ENCODE measurements around the gene ZNF346.

ZNF346 gene

DNA sequence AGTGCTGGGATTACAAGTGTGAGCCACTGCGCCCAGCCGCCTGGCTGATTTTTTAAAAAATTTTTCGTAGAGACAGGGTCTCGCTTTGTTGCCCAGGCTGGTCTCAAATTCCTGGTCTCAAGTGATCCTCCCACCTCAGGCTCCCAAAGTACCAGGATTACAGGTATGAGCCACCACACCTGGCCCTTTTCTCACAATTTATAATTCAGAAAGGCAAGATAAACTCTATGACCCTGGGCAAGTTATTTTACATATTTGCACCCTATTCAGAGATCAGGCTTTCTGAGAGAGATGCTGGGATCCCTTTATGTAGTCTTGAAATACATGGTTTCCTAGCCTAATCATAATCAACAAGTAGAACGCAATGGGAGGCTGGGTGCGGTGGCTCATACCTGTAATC is 20.6 kb downstream of the ZNF346 start:
- TF ChIP-seq, protein P1, sequence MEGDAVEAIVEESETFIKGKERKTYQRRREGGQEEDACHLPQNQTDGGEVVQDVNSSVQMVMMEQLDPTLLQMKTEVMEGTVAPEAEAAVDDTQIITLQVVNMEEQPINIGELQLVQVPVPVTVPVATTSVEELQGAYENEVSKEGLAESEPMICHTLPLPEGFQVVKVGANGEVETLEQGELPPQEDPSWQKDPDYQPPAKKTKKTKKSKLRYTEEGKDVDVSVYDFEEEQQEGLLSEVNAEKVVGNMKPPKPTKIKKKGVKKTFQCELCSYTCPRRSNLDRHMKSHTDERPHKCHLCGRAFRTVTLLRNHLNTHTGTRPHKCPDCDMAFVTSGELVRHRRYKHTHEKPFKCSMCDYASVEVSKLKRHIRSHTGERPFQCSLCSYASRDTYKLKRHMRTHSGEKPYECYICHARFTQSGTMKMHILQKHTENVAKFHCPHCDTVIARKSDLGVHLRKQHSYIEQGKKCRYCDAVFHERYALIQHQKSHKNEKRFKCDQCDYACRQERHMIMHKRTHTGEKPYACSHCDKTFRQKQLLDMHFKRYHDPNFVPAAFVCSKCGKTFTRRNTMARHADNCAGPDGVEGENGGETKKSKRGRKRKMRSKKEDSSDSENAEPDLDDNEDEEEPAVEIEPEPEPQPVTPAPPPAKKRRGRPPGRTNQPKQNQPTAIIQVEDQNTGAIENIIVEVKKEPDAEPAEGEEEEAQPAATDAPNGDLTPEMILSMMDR (IDR thresholded peaks at IDR 0.05), result no peak

- TF ChIP-seq, protein P1 (IDR thresholded peaks at IDR 0.05), result no peak
Measured at GRCh38 chr5:177043958-177044357, 21.5 kb downstream of the ZNF346 start.

- TF ChIP-seq, protein P1 (IDR thresholded peaks at IDR 0.05), result no peak
Measured at GRCh38 chr5:177044641-177045040, 22.1 kb downstream of the ZNF346 start.

GRCh38 chr5:177045631-177046030 is 23.1 kb downstream of the ZNF346 start:
- TF ChIP-seq, protein P1 (IDR thresholded peaks at IDR 0.05), result no peak

DNA sequence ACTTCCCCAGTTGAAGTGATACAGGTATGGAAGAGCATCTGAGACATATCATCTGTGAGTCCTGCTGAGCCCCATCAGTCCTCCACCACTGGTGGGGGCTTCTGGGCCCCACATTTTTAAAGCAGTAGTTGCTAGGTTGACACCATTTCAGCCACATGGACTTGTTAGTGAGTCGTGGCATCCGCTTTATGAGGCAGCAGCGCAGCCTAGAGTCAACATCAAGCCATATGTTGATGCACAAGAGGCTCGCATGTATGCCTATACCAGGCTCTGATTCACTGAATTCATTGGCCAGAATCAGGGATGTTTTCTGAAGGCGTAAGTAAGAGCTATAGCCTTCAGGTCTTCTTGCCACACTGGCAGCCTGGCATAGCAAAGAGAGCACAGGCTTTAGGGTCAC is 26.8 kb downstream of the ZNF346 start:
- TF ChIP-seq, protein P1 (IDR thresholded peaks at IDR 0.05), result no peak

DNA sequence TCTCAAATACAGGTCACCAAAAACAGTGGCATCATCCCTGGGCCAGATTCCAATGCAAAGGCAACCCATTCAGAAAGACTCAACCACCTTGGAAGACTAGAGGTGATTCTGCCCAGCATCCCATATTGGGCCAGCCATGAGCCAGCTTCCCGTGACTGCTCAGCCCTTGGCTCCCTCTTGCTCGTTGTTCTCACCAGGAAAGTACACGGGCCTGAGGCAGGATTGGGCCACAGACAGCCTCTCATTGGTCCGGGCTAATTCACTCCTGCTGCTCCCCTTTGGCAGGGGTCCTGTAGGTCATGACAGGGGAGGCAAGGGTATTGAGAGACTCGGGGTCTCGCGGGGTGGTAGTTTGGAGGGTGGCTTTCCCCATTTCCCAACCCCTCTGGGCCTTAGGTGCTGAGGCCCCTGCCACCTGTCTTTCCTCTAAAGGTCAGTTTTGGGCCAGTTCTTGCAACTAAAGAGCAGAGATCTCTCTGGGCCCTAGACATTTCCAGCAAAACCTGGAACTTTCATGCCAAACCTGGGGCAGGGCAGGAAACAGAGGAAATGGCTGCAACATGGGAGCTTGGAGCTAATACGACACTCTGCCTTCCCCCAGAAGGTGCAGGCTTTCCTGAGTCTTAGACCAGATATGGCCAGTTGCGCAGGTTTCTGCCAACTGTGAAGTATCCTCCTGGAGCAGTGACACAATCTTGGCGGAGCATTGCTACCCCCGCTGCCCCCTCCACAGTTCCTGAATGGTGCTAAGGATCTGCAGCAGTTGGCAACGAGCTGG is 42.2 kb downstream of the ZNF346 start:
- TF ChIP-seq, protein P1 (IDR thresholded peaks at IDR 0.05), result no peak

DNA sequence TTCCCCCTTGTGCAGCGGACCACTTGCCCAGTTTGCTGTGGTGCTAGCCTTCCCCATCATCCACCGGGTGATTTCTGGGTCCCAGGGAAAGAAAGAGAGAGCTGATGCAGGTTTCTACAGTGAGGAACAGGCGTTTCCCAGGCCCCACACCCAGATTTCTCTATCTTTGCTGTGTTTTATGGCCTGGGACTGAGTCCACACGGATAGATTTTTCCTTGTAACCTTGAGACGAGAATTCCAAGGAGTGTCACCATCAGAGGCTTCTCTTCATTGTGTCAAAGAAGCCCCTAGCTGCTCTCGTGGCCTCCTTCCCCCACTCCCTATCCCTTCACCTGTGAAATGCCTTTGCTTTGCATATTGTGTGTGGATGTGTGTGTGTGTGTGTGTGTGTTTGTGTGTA is 43.0 kb downstream of the ZNF346 start:
- TF ChIP-seq, protein P1 (IDR thresholded peaks at IDR 0.05), result no peak

DNA sequence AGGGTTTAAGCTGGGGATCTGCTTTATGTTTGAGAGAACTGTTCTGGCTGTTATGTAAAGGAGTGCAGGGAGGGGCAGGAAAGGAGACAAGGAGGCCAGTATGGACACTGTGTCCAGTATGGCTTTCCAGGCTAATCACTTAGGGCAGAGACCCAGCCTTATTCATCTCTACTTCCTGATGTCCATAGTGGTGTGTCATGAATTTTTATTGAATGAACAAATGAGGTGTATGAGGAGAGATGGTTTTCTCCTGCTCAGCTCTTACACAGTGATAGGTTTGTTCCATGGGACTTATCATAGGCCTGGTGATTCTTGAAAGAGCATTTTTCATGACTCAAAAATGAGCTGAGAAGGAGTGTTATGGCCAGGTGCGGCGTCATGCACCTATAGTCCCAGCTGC is 43.7 kb downstream of the ZNF346 start:
- TF ChIP-seq, protein P1 (IDR thresholded peaks at IDR 0.05), result no peak
